Uterus (tissue), 2 donors: ENCODE data around the gene TBC1D9.

Source experiments
- CTCF ChIP-seq, 4 experiments: fragments of 200-600 bp in 2 of 4; fragments of 450-650 bp in 2 of 4; sonication (generic) in 2 of 4; IDR thresholded peaks; one replicate each; pipeline ENCODE4 v1.5.1; 2016 to 2019; ENCODE audit warnings: antibody characterized with exemption in 4 of 4, mild to moderate bottlenecking in 2 of 4, moderate library complexity in 1 of 4
- POLR2A ChIP-seq, 2 donors: fragments of 450-650 bp; IDR thresholded peaks; one replicate each; pipeline ENCODE4 v1.6.1; 2016; ENCODE audit warnings: antibody characterized with exemption in 2 of 2, mild to moderate bottlenecking in 1 of 2, moderate library complexity in 1 of 2

GRCh38 chr4:140661550-140661949 is 94.6 kb downstream of the TBC1D9 start:
- TF ChIP-seq CTCF (IDR thresholded peaks at IDR 0.05) (no peak), POLR2A (IDR thresholded peaks at IDR 0.05) (no peak)
